Adrenal gland (tissue), 12 donors: Measurements from ENCODE around the gene PHETA1. TPM values are rescaled to one million over a fixed set of nuclear protein-coding genes. Genes with fewer than 3 reads are reported as not detected.
A peak's percentile ranks its signal among the peaks of the same experiment; 100 is the strongest.

Experiments used
- DNase-seq, 7 donors: peaks; one replicate each; pipeline ENCODE4 v3.0.0-alpha.2; 2019 to 2020
- H3K27ac ChIP-seq, 5 donors: fragments of 200-600 bp; sonication (generic) in 4 of 5; 1 replicate in 3 of 5; 2 replicates in 2 of 5; pipeline versions ENCODE4 v1.5.1 to v1.8.0; 2016 to 2020; ENCODE audit warnings: mild to moderate bottlenecking in 1 of 5
- H3K27me3 ChIP-seq: fragments of 200-600 bp; 2 replicates; pipeline ENCODE4 v1.8.0; 2021
- H3K36me3 ChIP-seq, 2 donors: fragments of 200-600 bp; replicated peaks in 1 of 2; 1 replicate in 1 of 2; 2 replicates in 1 of 2; pipeline versions ENCODE4 v1.5.1 to v1.8.0; 2018 to 2022
- H3K4me1 ChIP-seq, 2 donors: fragments of 200-600 bp; replicated peaks in 1 of 2; 1 replicate in 1 of 2; 2 replicates in 1 of 2; pipeline versions ENCODE4 v1.5.1 to v1.8.0; 2018 to 2021
- H3K4me3 ChIP-seq, 4 donors: fragments of 200-600 bp; sonication (generic) in 3 of 4; one replicate each; pipeline ENCODE4 v1.5.1; 2016 to 2018
- H3K9me3 ChIP-seq, 3 donors: fragments of 200-600 bp; sonication (generic) in 1 of 3; replicated peaks in 1 of 3; 1 replicate in 2 of 3; 2 replicates in 1 of 3; pipeline versions ENCODE4 v1.5.1 to v1.8.0; 2016 to 2021
- POLR2A ChIP-seq, 2 donors: fragments of 450-650 bp; IDR thresholded peaks; one replicate each; pipeline ENCODE4 v1.6.1; 2017; ENCODE audit warnings: antibody characterized with exemption in 2 of 2, mild to moderate bottlenecking in 2 of 2, moderate library complexity in 1 of 2
- WGBS, 4 donors: extraction: QIAGEN DNeasy Blood & Tissue Kit in 2 of 4; methylation state at CpG; one replicate each; pipeline versions ENCODE4 v1.1.5 to v1.1.7; 2013 to 2017; 5-methylcytosine and 5-hydroxymethylcytosine counted together
- intact Hi-C, 2 donors: fragments of 100-400 bp; cut with DNase I; formaldehyde crosslinking; loops; one replicate each; pipeline versions ENCODE4 v1.14.1 to v1.15.0; 2022 to 2023
- polyA plus RNA-seq, 3 donors: library from polyadenylated mRNA; stranded (reverse); fragments of 200-250 nt in 2 of 3; fragments of 350-450 nt in 1 of 3; fragmentation: Illumina TruSeq in 1 of 3; extraction: RNeasy Lipid Tissue Mini Kit (QIAGEN cat#74804) in 1 of 3; gene quantifications; one replicate each; pipeline ENCODE4 v1.2.3, GENCODE V29; 2013 to 2014
- total RNA-seq, 9 donors: library from RNA; depleted of rRNA in 4 of 9; stranded (reverse); fragments of >200 nt in 4 of 9; fragments of 120-200 nt in 1 of 9; fragmentation: NEBNext Ultra II Directional in 1 of 9; extraction: Animal tissue kit (Norgen Biotek cat#: 25700) in 1 of 9; gene quantifications; one replicate each; pipeline versions ENCODE4 v1.1.0 to v1.2.4, GENCODE V29; 2013 to 2023
- TF ChIP-seq, protein P1 (sequence below), 6 experiments: fragments of 450-650 bp in 4 of 6; fragments of 200-600 bp in 2 of 6; sonication (generic) in 1 of 6; IDR thresholded peaks; 1 replicate in 5 of 6; 2 replicates in 1 of 6; pipeline versions ENCODE4 v1.5.1 to v1.8.0; 2016 to 2021; ENCODE audit warnings: antibody characterized with exemption in 6 of 6, mild to moderate bottlenecking in 2 of 6, moderate library complexity in 1 of 6
- donor health status: healthy with polysubstance abuse.
- donor health status: Bipolar disorder and iron deficiency.
- donor health status: DM: yes; HTN: yes; CAD: no.
- donor health status: DM: no; HTN: no; CAD: no.
- donor health status: DM: no; HTN: no; CAD: no.
- donor health status: DM: yes; HTN: yes; CAD: no.

PHETA1 gene
- total and polyA plus RNA-seq, 12 donors = 3.6 to 37.4 (median 20.1) TPM

DNA sequence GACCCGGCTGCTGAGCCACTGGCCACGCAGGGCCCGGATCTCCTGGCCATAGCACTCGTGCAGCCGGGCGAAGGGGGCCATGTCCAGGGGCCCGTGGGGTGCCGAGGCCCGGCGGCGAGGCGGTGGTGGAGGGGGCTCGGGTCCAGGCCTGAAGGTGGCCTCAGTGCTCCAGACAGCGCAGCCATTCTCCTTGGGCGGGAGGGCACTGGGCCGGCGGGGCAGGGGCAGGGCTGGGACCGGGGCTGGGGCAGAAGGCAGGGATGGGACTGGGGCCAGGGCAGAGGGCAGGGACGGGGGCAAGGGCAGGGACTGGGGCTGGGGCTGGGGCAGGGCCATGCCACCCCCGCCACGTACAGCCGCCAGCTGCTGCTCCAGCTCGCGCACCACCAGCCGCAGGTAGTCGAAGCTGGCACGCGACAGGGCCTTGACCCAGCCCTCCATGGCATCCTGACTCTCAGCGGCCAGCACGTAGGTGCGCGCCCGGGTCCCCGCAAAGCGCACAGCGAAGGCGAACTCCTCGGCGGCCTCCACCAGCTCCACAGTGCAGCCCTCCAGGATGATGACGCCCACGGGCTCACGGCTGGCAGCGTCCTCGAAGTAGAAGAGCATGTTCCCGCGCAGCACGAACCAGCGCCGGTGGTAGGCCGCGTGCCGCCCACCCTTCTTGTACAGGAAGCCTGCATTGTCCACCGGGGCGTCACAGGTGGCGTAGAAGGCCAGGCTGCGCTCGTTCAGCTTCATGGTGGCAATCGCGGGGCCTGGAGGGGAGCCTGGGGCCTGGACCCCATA lies 6.0 kb downstream of the PHETA1 start:
- Histone ChIP-seq H3K27ac (peak overlapping the region in 3 of 5 donors; percentile 45 to 84 (median 65)), H3K9me3 (no peaks in the 10 kb centered on the region), H3K4me1 (peaks cover 24 to 30% of the 10 kb centered on the region in 2 donors), H3K36me3 (peaks cover 0 to 8% of the 10 kb centered on the region in 2 donors), H3K4me3 (no peak overlapping the region), H3K27me3 (no peaks in the 10 kb centered on the region)
- no peak for DNase-seq
- intact Hi-C loops = no loop called here
- 90 to 94% (median 92%) methylated on average over 11 to 59 of the region's 59 CpGs for WGBS, 4 donors
- TF ChIP-seq POLR2A (IDR thresholded peaks at IDR 0.05) = no peak
- TF ChIP-seq, protein P1, sequence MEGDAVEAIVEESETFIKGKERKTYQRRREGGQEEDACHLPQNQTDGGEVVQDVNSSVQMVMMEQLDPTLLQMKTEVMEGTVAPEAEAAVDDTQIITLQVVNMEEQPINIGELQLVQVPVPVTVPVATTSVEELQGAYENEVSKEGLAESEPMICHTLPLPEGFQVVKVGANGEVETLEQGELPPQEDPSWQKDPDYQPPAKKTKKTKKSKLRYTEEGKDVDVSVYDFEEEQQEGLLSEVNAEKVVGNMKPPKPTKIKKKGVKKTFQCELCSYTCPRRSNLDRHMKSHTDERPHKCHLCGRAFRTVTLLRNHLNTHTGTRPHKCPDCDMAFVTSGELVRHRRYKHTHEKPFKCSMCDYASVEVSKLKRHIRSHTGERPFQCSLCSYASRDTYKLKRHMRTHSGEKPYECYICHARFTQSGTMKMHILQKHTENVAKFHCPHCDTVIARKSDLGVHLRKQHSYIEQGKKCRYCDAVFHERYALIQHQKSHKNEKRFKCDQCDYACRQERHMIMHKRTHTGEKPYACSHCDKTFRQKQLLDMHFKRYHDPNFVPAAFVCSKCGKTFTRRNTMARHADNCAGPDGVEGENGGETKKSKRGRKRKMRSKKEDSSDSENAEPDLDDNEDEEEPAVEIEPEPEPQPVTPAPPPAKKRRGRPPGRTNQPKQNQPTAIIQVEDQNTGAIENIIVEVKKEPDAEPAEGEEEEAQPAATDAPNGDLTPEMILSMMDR (IDR thresholded peaks at IDR 0.05) = no peak

DNA sequence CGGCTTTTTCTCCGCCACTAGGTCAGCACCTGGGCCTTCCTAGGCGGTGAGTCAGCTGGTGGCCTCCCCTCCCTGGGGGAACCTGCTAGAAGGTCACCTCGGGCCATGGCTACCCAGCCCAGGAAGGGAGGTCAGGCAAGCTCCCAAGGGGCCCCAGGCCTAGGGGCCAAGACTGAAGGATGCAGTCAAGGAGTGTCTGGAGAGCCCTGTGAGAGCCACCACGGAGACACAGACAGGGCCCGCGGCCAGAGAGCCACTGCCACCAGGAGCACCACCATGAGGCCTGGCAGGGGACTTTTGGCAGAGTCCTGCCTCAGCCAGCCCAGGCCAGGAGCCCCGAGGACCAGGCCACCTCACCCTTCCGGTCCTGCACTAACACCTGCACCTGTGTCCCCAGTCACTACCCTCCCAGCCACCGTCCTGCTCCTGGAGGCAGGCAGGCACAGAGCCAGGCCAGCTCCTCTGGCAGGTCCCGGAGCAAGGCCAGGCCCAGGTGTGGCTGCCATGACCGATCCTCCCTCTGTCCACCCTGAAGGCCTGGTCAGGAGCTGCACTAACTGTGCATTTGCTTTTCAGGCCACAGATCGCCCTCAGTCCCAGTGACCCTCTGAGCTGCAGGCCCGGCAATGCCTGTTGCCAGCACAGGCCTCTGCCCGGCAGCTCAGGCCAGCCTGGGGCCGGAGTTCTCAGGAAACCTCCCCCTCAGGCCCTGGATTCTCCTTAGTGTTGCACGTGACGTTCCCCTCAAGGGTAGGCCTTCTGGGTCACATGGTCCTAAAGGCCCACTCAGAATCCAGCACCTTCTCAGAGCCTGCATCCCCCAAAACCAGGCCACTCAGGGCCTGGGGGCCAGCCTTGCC lies 6.9 kb downstream of the PHETA1 start:
- no peak overlapping the region for H3K4me3 ChIP-seq
- H3K9me3 ChIP-seq = no peaks in the 10 kb centered on the region
- H3K4me1 ChIP-seq = peaks cover 14 to 20% of the 10 kb centered on the region in 2 donors
- intact Hi-C loops = no loop called here
- WGBS, 4 donors = 33 to 56% (median 40%) methylated on average over 6 to 18 of the region's 18 CpGs
- peak overlapping the region; percentile 17 to 84 (median 53) for H3K27ac ChIP-seq
- no peaks in the 10 kb centered on the region for H3K27me3 ChIP-seq
- DNase-seq = peak; percentile 66 to 85 (median 74)
- peaks cover 0 to 8% of the 10 kb centered on the region in 2 donors for H3K36me3 ChIP-seq
- TF ChIP-seq, protein P1 (IDR thresholded peaks at IDR 0.05) = no peak
- TF ChIP-seq POLR2A (IDR thresholded peaks at IDR 0.05) = peak in 1 of 2 donors; percentile 33

- H3K9me3 ChIP-seq = no peaks in the 10 kb centered on the region
- H3K27me3 ChIP-seq = no peaks in the 10 kb centered on the region
- peaks cover 13 to 20% of the 10 kb centered on the region in 2 donors for H3K4me1 ChIP-seq
- WGBS, 4 donors = 28 to 44% (median 38%) methylated on average over 12 to 13 of the region's 13 CpGs
- no peak overlapping the region for H3K4me3 ChIP-seq
- peaks cover 0 to 8% of the 10 kb centered on the region in 2 donors for H3K36me3 ChIP-seq
- H3K27ac ChIP-seq = peak overlapping the region in 3 of 5 donors; percentile 45 to 84 (median 65)
- TF ChIP-seq, protein P1 (IDR thresholded peaks at IDR 0.05) = no peak
- TF ChIP-seq POLR2A (IDR thresholded peaks at IDR 0.05) = no peak
- DNase-seq = no peak
- intact Hi-C loops = no loop called here
These were observed 7.7 kb downstream of the PHETA1 start for GRCh38 chr12:111361073-111361716.
